Measurements from ENCODE around the gene THYN1.
"Not testable (repeated sequence)": the region's sequence is repeated elsewhere in the genome, so short reads cannot be mapped to it uniquely, and the experiment has no call there.

Gene THYN1

GRCh38 chr11:134275188-134275533 lies 22.0 kb upstream of the THYN1 start:
- DNase-seq (ENCODE audit: low spot score): no peak

DNA sequence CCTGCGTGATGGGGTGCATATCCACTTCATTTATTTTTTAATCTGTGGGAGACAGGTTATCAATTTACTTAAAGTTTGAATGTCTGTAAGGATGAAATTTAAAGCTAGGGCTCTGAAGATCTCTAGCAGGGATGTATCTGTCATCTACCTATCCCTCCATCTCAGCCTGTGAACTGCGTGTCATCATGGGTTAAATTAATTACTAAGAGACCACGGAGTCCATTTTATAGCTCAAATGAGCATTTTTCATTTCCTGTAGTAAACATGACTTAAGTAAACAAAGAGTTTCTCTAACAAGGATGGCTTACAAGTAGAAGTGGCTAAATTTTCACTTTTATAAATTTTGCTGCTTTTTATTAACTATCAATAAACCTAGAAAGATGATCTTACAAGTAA lies 20.2 kb upstream of the THYN1 start:
- DNase-seq (ENCODE audit: low spot score): no peak

DNA sequence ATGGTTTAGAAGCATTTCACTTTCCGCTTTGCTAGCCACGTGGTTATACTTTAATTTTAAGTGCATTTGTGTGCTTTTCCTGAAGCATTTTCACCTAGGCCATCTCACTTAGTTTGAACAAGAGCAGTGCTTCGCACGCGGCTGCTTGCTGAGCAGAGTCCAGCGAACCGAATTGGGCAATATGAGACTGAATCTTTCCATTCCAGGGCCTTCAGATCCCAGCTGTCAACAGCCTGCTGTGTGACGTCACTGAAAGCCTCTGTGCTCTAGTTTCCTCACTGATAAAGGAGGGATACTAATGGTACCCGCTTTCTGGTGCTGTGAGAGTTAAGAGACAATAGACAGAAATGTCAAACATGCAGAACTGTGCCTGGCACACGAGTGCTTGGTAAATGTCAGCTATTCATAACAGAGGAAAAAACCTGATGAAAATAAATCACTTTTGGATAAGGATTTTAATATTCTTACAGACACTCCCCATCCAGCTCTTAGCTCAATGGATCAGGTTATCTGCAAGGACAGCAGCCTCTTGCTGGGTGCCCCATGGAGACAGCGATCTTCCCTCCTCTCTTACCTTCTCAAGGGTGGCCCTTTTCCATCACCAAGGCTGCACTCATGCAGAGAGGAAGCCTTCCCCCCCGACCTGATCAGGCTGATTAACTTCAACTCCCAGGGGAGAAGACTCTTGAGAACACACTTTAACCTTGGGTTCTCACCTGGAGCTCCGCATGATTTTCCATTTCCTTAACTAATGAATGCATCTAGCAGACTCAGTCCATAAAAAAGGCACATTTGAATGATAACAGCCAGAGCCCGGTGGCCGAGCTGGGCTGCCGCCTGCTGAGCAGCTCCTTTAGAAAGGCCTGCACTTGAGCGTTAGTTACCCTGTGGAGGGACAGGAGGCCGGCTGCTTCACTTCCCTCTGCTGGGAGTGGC lies 19.5 kb upstream of the THYN1 start:
- DNase-seq (ENCODE audit: low spot score): no peak

DNA sequence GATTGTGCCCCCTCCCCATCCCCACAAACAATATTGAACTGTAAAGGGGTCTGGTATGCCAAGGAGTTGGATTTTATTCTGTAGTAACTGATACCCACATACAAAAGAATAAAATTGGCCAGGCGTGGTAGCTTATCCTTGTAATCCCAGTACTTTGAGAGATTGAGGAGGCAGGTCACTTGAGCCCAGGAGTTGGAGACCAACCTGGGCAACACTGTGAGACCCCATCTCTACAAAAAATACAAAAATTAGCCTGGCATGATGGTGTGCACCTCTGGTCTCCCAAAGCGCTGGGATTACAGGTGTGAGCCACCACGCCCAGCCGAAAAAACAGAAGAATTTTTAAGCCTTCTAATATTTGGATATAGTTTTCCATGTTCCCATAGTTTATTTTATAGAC lies 18.8 kb upstream of the THYN1 start:
- DNase-seq (ENCODE audit: low spot score): no peak

GRCh38 chr11:134270250-134270714 lies 17.1 kb upstream of the THYN1 start:
- no peak for DNase-seq (ENCODE audit: low spot score)

DNA sequence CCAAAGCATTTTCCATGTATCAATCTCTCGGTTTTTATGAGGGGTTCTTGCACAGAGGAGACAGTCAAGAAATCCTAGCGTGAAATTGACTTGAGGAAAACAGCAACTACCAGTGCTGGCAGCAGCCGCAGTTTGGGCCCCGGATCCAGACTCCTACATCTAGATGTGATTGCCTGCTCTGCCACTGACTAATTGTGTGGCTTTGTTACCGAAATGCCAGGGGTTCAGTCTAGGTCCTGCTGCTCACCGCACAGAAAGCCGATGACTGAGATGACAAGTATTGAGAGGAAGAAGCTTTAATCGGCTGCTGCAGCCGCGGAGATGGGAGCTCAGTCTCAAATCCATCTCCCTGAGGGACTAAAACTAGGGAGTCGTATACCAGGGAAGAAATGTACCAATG lies 14.8 kb upstream of the THYN1 start:
- no peak for DNase-seq (ENCODE audit: low spot score)

DNA sequence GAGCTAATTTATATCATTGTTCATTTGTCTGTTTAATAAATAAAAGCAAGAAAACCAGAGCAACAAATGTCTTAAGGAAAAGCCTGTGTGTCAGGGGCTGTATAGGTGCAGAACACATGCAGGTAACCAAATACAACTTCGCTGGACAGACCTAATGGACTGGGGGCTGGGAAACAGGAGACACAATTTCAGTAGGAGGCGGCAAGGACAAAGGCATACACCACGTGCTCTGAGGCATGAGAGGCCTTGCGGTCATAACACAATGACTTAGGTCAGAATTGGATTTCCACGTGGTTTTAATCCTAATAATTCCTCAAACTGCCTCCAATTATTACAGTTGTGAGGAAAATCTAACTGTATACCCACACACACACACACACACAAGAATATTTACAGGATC lies 14.3 kb upstream of the THYN1 start:
- no peak for DNase-seq (ENCODE audit: low spot score)

DNA sequence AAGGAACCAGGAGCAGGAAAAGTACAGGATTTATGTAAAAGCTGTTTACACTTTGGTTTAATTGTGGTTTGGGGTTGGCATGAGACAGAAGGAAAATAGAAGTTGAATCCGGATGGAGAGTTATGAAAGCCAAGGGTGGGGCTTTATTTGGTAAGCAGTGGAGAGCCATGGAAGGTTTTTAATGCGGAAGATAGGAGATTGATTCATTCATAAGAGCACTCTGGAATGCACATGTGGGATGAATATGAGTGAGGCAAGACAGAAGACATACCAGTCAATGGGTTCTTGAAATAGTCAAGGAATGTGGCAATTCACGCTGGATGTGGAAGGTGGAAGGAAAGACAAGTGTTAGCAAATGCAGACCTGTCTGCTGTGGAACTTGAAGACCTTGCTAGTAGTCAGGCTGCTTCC lies 13.7 kb upstream of the THYN1 start:
- DNase-seq (ENCODE audit: low spot score): no peak

DNA sequence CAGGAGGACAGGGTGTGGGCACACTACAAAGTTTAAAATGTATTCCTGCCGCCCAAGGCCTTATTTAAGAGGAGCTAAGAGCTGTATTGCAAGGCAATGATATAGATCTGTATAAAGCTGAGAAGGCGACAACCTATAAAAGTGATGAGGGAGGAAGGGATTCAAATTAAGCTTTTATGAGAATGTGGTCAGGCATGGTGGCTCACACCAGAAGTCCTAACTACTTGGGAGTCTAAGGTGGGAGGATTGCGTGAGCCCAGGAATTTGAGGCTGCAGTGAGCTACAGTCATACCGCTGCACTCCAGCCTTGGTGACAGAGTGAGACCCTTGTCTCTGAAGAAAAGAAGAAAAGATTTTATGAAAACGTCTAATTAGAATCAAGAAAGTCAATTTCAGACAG lies 13.3 kb upstream of the THYN1 start:
- DNase-seq (ENCODE audit: low spot score): no peak

- no peak for DNase-seq (ENCODE audit: low spot score)
These were observed 12.0 kb upstream of the THYN1 start for GRCh38 chr11:134264966-134265764.

DNA sequence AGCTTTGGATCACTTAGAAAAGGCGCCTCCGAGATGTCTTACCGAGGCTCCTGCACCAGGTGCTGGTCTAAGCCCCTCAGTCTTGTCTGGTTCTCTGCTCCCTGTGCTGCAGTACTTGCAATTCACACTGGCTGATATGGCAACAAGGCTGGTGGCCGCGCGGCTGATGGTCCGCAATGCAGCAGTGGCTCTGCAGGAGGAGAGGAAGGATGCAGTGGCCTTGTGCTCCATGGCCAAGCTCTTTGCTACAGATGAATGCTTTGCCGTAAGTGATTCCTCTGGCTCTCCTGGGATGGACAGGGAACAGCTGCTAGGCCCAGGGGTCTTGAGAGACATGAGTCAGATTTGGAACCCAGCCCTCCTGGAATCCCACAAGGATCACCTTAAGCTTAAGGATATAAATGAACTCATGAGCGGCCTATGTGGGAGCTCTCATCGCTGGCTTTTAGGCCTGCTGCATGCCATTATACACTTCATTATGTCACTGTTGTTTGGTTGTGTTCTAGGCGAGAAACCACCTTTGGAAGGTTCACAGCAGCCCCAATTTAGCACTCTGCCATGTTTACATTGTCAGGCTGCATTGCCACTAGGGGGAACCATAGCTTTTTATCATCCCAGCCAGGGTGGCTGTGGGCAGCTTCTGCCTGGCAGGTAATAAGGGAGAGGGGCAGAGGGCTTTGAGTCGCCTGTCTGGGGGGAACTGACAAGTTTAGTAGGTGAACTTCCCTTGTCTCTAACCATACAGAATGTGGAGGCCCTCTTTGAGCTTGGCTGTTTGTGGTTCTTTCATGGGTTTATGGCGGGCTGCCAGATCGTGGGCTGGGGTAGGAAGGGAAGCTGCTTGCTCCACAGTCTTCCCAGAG lies 8.7 kb upstream of the THYN1 start:
- peak; percentile 35 for DNase-seq (ENCODE audit: low spot score)

DNA sequence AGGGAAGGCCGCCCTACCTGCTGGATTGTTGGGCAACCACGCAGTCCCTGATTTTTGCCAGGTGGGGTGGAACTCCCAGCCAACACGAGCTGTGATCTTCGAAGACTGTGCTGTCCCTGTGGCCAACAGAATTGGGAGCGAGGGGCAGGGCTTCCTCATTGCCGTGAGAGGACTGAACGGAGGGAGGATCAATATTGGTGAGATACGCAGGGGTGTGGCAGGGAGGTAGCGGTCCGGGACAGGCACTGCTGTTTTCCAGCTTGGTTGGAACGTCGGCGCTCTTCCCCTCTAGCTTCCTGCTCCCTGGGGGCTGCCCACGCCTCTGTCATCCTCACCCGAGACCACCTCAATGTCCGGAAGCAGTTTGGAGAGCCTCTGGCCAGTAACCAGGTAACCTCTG lies 7.8 kb upstream of the THYN1 start:
- no peak for DNase-seq (ENCODE audit: low spot score)

DNA sequence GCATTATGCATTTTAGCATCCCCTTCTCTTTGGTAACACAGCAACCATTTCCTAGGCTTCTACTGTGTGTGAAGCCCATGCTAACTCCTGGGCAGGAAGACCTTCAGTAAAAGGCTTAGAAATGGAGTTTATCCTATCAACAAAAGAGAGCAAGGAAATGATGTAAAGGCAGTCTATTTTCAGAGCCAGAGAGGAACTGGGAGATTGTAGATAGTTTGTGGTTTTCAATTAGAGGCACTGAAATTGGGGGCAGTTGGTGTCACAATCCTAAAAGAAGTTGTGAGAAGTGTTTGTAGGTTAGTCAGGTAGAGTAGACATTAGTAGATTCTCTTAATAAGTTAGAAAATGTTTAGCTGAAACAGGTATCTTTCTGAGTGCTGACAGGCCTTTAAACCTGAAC lies 7.4 kb upstream of the THYN1 start:
- no peak for DNase-seq (ENCODE audit: low spot score)

- DNase-seq (ENCODE audit: low spot score): no peak
These were observed 5.4 kb upstream of the THYN1 start for GRCh38 chr11:134258577-134258976.

DNA sequence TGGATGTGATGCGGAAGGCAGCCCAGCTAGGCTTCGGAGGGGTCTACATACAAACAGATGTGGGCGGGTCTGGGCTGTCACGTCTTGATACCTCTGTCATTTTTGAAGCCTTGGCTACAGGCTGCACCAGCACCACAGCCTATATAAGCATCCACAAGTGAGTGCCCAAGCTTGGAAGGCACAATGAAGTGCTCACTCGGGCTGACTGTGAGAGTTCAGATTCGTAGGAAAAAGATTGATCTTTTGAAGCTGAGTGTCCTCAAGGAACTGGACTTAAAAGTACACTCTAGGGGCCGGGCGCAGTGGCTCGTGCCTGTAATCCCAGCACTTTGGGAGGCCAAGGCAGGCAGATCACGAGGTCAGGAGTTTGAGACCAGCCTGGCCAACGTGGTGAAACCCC lies 3.9 kb upstream of the THYN1 start:
- DNase-seq (ENCODE audit: low spot score): no peak

- not testable (repeated sequence) for DNase-seq (ENCODE audit: low spot score)
These were observed 2.0 kb upstream of the THYN1 start for GRCh38 chr11:134255184-134255561.

DNA sequence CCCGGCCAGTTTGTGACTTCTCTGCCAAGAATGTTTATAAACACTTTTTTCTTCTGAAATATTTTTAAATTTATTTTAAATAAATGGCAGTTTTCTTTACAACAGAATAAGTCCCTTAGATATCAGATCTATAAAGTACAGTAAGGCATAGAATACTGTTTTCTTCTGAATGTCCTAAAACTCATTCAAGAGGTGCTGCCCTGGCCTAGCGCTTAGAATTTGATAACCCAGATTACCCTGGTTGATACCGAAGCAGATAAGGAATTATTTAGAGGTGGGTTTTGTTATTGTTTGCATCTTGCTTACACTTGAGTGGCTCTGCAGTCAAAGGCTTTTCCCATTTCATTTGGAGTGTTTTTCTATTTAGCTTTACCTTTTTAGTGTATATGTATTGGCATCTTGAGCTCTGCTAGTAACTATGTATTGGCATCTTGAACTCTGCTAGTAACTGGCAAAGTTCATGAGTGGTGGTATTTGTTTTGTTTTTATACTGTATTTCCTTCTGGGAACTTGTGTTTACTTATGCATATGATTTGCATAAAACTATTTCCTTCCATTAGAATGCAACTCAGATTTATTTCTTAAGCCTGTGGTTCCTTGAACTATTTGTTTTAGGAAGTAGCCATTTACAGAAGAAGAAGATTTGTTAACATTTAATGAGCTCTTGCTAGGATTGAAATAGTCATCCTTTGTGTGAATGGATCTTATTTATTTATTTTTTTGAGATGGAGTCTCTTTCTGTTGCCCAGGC lies 1.5 kb upstream of the THYN1 start:
- no peak for DNase-seq (ENCODE audit: low spot score)

DNA sequence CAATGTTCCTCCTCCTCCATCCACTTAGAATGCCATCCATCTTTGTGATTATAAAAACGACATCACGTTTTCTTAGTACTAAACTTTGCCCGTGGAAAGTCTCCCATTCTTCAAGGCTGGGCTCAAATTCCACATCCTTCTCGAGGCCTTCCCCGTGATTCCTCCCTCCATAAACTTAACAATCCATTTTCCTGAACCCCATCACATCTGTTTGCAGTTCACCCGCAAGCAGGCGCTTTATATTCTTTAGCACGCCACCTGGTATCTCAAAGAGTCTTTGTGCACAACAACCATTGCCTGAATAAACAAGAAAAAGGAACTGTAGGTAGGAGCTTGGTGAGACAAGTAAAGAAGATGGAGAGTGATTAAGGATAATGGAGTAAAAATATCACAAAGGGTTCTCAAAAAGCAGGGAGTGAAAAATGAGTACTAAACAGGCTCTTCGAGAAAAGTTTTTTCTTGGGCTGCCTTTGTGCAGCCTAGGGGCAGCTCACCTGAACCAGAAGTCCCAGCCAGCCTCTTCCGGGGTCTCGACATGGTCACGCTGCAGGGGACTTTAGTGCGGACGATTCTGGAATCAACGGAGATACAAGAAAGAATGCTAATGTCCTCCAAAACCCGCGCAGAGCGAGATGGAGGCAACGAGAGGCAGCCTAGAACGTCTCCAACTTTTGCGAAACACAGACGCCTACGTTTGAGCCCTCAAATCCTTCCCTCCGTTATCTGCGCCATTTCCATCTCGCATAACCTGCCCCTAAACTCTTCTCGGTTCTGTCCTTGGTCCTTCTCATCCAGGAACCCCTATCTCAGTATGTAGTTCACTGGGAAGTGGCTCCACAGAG lies 585 bp downstream of the THYN1 start:
- DNase-seq (ENCODE audit: low spot score): no peak

DNA sequence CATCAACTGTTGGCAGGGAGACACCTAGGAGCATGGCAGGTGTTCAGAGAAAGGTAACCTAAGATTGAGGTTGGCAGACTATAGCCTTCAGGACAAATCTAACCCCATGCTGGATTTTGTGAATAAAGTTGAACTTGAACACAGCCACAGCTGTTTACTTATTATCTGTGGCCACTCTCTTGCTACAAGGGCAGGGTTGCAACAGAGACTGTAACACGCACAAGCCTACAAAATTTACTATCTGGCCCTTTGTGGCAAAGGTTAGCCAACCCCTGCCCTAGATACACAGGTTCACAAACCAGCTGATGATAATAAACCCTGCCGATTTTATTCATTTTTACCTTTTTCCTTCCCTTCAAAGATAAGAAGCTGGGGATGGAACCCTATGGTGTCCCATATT lies 2.5 kb downstream of the THYN1 start:
- DNase-seq (ENCODE audit: low spot score): no peak

GRCh38 chr11:134250246-134250645 lies 2.9 kb downstream of the THYN1 start:
- no peak for DNase-seq (ENCODE audit: low spot score)

Measured in hematopoietic multipotent progenitor cell treated with erythropoietin and hydrocortisone succinate and interleukin-3 and kit ligand, for 15 days (in vitro differentiated cells).